NCI-H526 treated with DMSO at 0.1 percent for 48 hours (cell line): ENCODE data around the gene THBS3.
"Not testable (repeated sequence)": the region's sequence is repeated elsewhere in the genome, so short reads cannot be mapped to it uniquely, and the experiment has no call there.

Experiments
- DNase-seq: peaks from one replicate; lab custom pipeline; 2025; lab: John Stamatoyannopoulos, UW

The THBS3 gene

DNA sequence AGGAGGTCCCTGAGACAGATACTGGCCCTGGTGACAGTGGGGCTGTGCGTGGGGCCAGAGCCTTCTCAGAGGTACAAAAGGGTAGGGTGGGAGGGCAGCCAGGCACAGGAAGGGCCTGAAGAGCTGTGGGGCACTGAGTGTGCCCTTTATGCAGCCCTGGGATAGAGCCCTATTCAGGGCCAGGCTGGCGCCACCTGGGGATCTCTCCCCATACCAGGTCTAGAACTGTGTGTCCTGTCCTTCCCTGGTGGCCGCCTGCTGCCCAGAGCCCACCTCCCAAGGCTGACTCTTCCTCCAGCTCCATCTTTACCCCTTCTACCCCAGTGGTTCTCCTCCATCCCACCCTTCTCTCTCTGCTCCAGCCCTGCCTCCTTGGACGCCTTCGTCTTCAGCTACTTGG, 25.8 kb upstream of the THBS3 start:
- DNase-seq = not testable (repeated sequence)

- DNase-seq = not testable (repeated sequence)
Observed at GRCh38 chr1:155232001-155232978, 24.6 kb upstream of the THBS3 start.

- DNase-seq = not testable (repeated sequence)
Observed at GRCh38 chr1:155231302-155231701, 23.6 kb upstream of the THBS3 start.

- no peak for DNase-seq
Observed at GRCh38 chr1:155228096-155228427, 20.4 kb upstream of the THBS3 start.

- peak; percentile 100 for DNase-seq
Observed at GRCh38 chr1:155227261-155228095, 19.8 kb upstream of the THBS3 start.

DNA sequence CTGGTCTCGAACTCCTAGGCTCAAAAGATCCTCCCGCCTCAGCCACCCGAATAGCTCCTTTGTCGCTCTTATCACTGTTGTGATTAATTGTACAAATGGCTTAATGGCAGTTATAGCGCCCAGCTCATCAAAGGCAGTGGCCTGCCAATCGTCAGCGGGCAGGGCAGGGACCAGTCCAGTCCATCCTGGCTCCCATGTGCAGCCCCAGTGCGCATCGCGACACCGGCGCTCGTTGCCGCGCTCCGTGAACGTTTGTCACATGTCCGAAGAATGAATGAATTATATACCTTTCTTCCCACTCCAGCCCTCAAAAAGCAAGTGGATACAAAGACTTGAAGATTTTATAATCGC, 19.2 kb upstream of the THBS3 start:
- peak; percentile 87 for DNase-seq

DNA sequence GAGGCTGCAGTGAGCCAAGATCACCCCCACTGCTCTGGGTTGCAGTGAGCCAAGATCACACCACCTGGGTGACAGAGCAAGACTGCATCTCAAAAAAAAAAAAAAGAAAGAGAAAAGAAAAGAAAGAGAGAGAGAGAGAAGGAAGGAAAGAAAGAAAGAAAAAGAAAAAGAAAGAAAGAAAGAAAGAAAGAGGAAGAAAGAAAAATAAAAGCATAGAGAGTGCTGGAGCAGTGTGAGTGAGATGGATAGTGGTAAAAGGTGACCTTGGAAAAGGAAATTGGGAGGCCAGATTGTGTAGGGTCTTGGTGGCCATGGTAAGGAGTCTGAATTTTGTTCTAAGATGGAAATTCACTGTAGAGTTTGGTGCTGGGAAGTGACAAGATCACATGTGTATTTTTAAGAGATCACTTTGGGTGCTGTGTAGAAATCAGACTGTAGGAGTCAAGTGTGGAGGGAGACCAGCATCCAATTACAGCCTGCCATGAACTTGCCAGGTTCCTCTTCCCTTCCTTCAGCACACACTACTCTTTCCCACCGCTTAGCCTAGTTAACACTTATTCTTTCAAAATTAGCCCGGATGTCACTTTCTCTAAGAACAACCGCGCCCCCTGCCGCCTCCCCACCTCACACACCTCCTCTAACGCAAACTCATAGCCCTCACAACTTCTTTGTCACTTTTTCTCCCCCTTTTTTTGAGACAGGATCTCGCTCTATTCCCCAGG, 18.7 kb upstream of the THBS3 start:
- DNase-seq = peak; percentile 83

DNA sequence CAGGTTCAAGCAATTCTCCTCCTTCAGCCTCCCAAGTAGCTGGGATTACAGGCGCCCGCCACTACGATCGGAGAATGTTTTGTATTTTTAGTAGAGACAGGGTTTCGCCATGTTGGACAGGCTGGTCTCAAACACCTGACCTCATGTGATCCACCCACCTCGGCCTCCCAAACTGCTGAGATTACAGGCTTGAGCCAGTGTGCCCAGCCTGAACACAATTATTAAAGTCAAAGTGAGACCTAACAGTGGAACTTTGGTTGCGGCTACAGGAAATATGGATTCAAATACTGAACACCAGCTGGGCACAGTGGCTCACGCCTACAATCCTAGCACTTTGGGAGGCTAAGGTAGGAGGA, 17.7 kb upstream of the THBS3 start:
- not testable (repeated sequence) for DNase-seq

DNA sequence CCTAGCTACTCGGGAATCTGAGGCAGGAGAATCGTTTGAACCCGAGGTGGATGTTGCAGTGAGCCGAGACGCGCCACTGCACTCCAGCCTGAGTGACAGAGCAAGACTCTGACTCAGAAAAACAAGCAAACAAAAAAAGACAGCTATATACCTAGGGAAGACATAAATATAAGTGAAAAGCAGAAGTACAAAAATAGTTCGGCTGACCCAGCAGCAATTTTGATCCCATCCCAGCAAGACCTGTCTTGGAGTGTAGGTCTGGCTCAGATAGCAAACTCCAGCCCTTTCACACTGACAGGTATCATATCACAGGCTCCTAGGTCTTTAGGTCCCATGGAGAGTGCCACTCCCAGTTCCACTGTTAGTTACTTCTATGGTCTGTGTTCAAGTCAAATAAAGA, 15.3 kb upstream of the THBS3 start:
- no peak for DNase-seq

- not testable (repeated sequence) for DNase-seq
Observed at GRCh38 chr1:155220211-155220965, 12.7 kb upstream of the THBS3 start.

DNA sequence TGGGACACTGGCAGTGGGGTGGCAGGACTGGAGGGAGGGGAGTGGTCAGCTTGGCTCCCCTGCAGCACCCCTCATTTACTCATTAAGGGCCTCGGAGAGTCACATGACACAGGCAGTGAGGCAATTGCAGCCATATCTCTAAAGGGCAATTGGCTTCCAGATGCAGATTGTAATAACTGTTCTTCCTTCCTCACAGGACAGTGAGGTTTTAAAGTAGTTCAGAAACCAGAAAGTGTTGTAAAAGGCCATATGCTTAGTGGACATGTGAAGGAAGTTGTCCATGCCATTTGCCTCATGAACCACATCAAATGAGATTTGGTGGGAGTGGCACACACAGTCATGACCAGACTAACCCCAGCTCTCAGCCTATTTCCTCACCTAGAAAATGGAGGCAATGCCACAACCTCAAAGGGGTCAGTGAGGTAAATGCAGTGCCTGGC, 11.9 kb upstream of the THBS3 start:
- DNase-seq = no peak

DNA sequence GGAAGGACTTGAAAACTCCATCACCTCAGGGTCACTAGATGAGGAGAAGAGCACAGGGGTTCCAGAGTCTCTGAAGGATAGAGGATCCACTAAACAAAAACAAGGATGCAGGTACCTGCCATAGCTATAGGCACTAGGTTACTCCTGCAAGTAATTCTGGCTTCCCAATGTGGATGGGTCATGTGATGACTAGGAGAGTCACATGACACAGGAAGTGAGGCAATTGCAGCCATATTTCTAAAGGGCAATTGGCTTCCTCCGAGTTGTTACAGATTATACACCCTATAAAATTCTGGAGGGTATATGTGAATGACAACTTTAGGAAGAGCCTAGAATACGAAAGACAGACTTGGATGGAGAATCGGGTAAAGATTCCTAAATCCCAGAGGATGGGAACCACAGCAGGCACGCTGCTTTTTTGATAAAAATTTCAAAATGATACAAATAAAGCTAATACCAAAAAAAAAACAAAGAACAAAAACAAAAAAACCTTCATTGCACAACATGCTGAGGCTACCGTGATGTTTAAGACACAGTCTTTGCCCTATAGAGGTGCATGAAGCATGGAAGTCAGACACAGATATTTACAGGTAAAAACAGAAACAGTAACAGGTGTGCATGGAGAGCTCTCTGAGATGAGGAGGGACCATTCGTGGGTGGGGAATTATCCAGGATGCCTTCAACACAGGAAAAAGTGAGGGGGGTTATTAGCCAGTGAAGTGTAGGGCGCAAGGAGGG, 11.3 kb upstream of the THBS3 start:
- peak; percentile 54 for DNase-seq

GRCh38 chr1:155214702-155215101, 7.0 kb upstream of the THBS3 start:
- DNase-seq = not testable (repeated sequence)

DNA sequence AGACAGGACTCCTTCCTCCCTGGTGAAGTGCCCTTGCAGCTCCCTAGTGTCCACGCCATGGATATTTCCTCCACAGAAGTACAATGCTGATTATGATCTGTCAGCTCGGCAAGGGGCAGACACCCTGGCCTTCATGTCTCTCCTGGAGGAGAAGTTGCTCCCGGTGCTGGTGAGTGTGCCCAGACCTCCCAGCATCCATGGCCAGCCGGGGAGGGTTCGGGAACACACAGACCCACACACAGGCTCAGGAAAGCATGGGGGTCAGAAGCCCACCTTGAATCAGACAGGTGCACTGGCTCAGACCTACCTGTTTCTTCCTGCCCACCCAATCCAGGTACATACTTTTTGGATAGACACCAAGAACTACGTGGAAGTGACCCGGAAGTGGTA, 4.3 kb upstream of the THBS3 start:
- not testable (repeated sequence) for DNase-seq

DNA sequence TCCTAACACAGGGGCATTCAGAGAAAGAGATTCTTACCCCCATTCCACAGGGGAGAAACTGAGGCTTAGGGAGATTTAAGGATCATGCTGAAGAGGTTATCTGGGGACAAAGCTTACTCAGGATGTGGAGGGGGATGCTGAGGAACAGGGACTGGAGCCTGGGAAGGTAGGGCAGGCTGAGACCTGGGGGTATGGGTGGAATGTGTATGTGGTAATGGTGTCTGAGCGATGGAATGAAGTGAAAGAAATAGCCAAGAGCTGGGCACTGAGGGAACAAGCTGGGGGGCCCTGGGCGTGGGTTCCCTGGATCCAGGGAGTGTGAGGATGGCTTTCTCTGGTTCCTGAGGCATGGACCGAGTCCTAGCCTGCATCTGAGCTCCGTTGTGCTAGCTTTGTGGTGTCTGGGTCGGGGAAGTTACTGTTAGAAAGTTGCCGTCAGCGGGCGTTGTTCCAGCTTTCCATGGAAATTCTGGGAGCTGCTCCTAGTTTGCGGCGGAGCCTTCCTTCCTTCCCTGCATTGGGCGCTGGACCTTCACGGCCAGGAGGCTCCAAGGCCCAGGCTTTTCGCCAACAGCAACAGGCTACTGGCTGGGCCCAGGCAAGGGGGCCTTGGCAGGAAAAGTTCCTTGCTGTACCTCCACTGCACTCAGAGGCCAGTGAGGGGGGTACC, 3.8 kb upstream of the THBS3 start:
- not testable (repeated sequence) for DNase-seq

- DNase-seq = no peak
Observed at GRCh38 chr1:155210314-155211104, 2.8 kb upstream of the THBS3 start.

GRCh38 chr1:155209312-155209721, 1.6 kb upstream of the THBS3 start:
- DNase-seq = no peak

DNA sequence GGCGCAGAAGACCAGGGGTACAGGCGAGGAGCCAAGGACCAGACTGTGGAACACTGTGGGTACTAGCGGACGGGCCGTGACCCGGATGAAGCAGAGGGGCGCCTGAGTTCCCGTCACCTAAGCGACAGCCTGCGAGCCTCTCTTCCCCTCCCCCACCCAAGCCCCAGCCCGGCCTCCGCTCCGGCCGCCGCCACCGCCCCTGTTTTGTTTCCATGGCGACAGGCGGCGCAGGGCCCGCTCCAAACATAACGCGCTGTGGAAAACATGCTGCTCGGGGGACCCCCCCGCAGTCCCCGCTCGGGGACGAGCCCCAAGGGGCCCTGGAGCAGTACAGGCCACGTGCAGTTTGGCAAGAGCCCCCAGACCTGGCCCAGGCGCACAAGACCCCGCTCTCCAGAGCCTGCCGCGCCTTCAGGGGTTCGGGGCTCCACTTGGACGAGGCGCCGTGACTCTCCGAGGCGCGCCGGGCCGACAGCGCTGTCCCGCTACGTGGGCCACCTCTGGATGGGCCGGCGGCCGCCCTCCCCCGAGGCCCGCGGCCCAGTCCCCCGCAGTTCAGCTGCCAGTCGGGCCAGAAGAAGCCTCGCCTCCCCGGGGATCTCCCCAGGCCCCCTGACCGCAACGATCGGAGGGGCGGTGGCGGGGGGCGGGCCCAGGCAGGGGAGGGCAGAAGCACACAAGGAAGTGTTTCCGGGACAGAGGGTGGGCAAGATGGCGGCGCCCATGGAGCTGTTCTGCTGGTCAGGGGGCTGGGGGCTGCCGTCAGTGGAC, 1.0 kb upstream of the THBS3 start, which contains the start of gene MTX1:
Gene MTX1 (plus strand): TSS at position 155 of the 771 bp plus-strand sequence. CDS start 110 bp downstream, at position 265.
- DNase-seq = peak; percentile 85
